ENCODE measurements around the gene ZNF362. TPM values are rescaled to one million over a fixed set of nuclear protein-coding genes. Genes with fewer than 3 reads are reported as not detected.

The ZNF362 gene
- total RNA-seq, 2 donors from 2014 or later = 27.4 to 41.5 TPM

DNA sequence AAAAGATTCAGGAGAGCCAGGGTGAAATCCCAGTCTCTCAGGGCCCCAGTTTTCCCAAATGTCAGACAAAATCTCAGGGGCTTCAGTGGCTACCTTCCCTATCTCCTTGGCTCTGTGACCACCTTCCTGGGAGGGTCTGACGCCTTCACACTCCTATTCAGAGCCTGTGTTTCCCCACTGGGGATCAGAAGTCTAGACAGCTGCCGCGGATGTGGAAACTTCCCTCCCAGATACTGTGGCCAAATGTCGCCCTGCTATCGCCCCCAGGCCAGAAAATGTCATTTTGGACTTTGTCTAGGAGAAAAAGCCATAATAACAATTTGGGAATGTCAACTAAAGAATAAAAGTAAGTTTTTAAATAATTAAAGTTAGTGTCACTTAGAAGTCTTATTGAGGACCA is 48.7 kb downstream of the ZNF362 start:
- Histone ChIP-seq H3K4me3 (ENCODE audit: low read length) (no peak overlapping the region), H3K27me3 (ENCODE audit: control insufficient read depth, insufficient read depth, low read length, poor library complexity, severe bottlenecking) (no peaks in the 10 kb centered on the region), H3K9ac (ENCODE audit: extremely low read depth, low read length, poor library complexity, severe bottlenecking) (no peak overlapping the region), H3K4me1 (ENCODE audit: control insufficient read depth, insufficient read depth, low read length) (no peaks in the 10 kb centered on the region), H3K27ac (ENCODE audit: low read depth, low read length) (no peak overlapping the region), H3K36me3 (ENCODE audit: control insufficient read depth, insufficient read depth, low read length) (peaks cover 12% of the 10 kb centered on the region), H3K9me3 (ENCODE audit: control insufficient read depth, low read length) (peaks cover 14% of the 10 kb centered on the region)
- peaks cover 53% of the 10 kb centered on the region for H3K27me3 Mint-ChIP-seq (ENCODE audit: insufficient read depth)
- 89 to 100% methylated on average over 1 to 5 of the region's 5 CpGs for WGBS, 2 experiments (ENCODE audit: insufficient coverage in 1 of 2, insufficient read length in 1 of 2)
- H3K4me1 Mint-ChIP-seq = peaks cover 3% of the 10 kb centered on the region
- H3K36me3 Mint-ChIP-seq (ENCODE audit: low read depth) = peaks cover 26% of the 10 kb centered on the region
- peaks cover 15% of the 10 kb centered on the region for H3K9me3 Mint-ChIP-seq
- H3K4me3 Mint-ChIP-seq = no peak overlapping the region
- DNase-seq = no peak
- TF ChIP-seq, protein P1, sequence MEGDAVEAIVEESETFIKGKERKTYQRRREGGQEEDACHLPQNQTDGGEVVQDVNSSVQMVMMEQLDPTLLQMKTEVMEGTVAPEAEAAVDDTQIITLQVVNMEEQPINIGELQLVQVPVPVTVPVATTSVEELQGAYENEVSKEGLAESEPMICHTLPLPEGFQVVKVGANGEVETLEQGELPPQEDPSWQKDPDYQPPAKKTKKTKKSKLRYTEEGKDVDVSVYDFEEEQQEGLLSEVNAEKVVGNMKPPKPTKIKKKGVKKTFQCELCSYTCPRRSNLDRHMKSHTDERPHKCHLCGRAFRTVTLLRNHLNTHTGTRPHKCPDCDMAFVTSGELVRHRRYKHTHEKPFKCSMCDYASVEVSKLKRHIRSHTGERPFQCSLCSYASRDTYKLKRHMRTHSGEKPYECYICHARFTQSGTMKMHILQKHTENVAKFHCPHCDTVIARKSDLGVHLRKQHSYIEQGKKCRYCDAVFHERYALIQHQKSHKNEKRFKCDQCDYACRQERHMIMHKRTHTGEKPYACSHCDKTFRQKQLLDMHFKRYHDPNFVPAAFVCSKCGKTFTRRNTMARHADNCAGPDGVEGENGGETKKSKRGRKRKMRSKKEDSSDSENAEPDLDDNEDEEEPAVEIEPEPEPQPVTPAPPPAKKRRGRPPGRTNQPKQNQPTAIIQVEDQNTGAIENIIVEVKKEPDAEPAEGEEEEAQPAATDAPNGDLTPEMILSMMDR (conservative IDR thresholded peaks at IDR 0.05) = no peak
- H3K27ac Mint-ChIP-seq = no peak overlapping the region

DNA sequence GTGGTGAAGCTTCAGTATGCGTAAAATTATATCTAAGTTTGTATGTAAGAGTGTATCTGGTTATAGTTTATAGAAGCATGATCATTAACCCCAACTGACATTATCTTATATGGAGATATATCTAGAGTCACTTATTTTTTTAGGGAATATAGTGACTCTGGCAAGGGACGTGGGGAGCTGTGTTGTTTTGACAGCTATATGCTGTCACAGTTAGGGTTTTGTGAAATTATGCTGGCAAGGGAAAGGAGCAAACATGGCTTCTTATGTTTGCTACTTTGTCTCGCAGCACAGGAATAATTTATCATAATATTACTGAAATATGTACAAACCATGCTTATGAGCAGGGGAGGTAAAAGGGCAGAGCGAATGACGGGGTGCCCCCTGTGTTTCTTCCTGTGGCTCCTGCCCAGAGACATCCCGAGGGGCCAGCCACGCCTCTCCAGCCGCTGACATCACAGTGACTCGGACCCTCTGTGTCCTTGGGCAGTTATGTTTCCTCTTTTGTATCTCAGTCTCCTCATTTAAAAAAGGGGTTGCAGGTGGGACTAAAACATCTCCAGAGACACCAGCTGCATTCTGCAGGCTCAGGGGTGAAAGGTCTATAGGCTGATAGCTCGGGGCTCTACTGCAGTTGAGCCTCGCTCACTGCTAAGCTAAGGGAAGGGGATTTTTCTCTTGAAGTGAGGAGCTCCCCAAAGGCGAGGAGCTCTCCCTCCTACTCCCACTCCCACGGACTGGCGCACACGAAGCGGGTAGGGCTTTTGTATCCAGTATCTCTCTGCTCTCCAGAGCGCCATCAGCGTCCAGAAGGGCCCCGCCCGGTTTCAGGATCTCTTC is 49.7 kb downstream of the ZNF362 start:
- no peak overlapping the region for H3K4me3 ChIP-seq (ENCODE audit: low read length)
- H3K9ac ChIP-seq (ENCODE audit: extremely low read depth, low read length, poor library complexity, severe bottlenecking) = no peak overlapping the region
- Mint-ChIP-seq H3K4me3 (peak overlapping the region; percentile 18), H3K36me3 (ENCODE audit: low read depth) (peaks cover 16% of the 10 kb centered on the region), H3K27me3 (ENCODE audit: insufficient read depth) (peaks cover 62% of the 10 kb centered on the region), H3K4me1 (peaks cover 3% of the 10 kb centered on the region), H3K27ac (no peak overlapping the region), H3K9me3 (peaks cover 23% of the 10 kb centered on the region)
- WGBS, 2 experiments (ENCODE audit: insufficient coverage in 1 of 2, insufficient read length in 1 of 2) = 88 to 91% methylated on average over 7 to 19 of the region's 20 CpGs
- TF ChIP-seq, protein P1 (conservative IDR thresholded peaks at IDR 0.05) = no peak
- no peak for DNase-seq
- H3K36me3 ChIP-seq (ENCODE audit: control insufficient read depth, insufficient read depth, low read length) = peaks cover 5% of the 10 kb centered on the region
- H3K27ac ChIP-seq (ENCODE audit: low read depth, low read length) = peak overlapping the region; percentile 17
- H3K27me3 ChIP-seq (ENCODE audit: control insufficient read depth, insufficient read depth, low read length, poor library complexity, severe bottlenecking) = no peaks in the 10 kb centered on the region
- H3K9me3 ChIP-seq (ENCODE audit: control insufficient read depth, low read length) = peaks cover 13% of the 10 kb centered on the region
- no peaks in the 10 kb centered on the region for H3K4me1 ChIP-seq (ENCODE audit: control insufficient read depth, insufficient read depth, low read length)

DNA sequence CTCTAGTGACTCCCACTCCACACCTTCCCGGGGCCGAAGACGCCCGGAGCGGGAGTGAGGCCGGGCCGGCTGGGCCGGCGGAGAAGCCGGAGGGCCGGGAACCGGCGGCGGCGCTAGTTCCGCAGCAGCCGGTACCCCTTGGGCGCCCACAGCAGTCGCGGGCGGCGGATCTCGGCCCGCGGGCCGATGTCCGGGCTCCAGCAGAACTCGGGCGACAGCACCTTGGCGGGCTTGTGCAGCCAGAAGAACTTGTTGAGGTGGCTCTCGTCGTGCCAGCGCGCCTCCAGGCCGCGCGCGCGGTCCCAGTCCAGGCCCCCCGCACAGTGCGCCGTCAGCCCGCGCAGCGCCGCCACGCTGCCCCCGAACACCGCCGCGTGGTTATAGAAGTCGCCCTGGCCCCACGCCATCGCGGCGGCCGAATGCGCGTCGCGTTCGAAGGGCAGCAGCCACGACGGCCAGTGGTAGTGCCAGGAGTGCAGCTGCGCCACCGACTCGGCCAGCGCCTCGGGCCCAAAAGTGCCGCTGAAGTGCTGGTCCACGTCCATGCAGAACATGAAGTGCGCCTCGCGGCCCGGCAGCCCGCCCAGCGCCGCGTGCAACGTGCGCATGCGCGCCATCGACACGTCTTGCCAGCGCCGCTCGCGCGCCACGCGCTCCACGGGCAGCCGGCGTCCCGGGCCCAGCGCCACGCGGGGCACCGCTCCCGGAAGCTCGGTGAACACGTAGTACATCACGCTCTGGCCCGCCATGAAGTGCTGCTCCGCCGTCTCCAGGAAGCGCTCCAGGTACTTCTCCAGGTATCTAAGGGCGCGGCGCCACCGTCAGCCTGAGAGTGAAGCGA is 50.6 kb downstream of the ZNF362 start:
- WGBS, 2 experiments (ENCODE audit: insufficient coverage in 1 of 2, insufficient read length in 1 of 2) = 81 to 94% methylated on average over 80 to 112 of the region's 113 CpGs
- Histone ChIP-seq H3K27ac (ENCODE audit: low read depth, low read length) (no peak overlapping the region), H3K4me3 (ENCODE audit: low read length) (no peak overlapping the region), H3K4me1 (ENCODE audit: control insufficient read depth, insufficient read depth, low read length) (no peaks in the 10 kb centered on the region), H3K9me3 (ENCODE audit: control insufficient read depth, low read length) (peaks cover 4% of the 10 kb centered on the region), H3K36me3 (ENCODE audit: control insufficient read depth, insufficient read depth, low read length) (no peaks in the 10 kb centered on the region), H3K9ac (ENCODE audit: extremely low read depth, low read length, poor library complexity, severe bottlenecking) (no peak overlapping the region), H3K27me3 (ENCODE audit: control insufficient read depth, insufficient read depth, low read length, poor library complexity, severe bottlenecking) (no peaks in the 10 kb centered on the region)
- H3K27ac Mint-ChIP-seq = no peak overlapping the region
- H3K9me3 Mint-ChIP-seq = peaks cover 22% of the 10 kb centered on the region
- H3K4me3 Mint-ChIP-seq = peak overlapping the region; percentile 18
- TF ChIP-seq, protein P1 (conservative IDR thresholded peaks at IDR 0.05) = no peak
- peaks cover 3% of the 10 kb centered on the region for H3K4me1 Mint-ChIP-seq
- peak; percentile 67 for DNase-seq
- H3K27me3 Mint-ChIP-seq (ENCODE audit: insufficient read depth) = peaks cover 69% of the 10 kb centered on the region
- H3K36me3 Mint-ChIP-seq (ENCODE audit: low read depth) = peaks cover 7% of the 10 kb centered on the region
